HepG2 (cell line): Measurements from ENCODE around the gene ARHGEF3. TPM values are rescaled to one million over a fixed set of nuclear protein-coding genes. Genes with fewer than 3 reads are reported as not detected.

Experiments
- ATAC-seq: fragments of 200-7000 bp; cut with Tn5 transposase; 3 replicates; pipeline ENCODE4 v1.9.1; 2020; ENCODE audit warnings: mild to moderate bottlenecking, moderate library complexity
- BruUV-seq: library from RNA; stranded (reverse); fragments of 400-500 nt; replicated peaks from 2 replicates; lab custom pipeline; 2021; lab: Mats Ljungman, UMichigan
- CTCF ChIA-PET: fragments of 300-600 bp; formaldehyde crosslinking; extraction: SDS; loops from one replicate; lab custom pipeline; 2021; ENCODE audit warnings: low total read pairs, inconsistent platforms, low intra/inter-chr PET ratio; lab: Yijun Ruan, JAX
- POLR2A ChIA-PET: fragments of 350-600 bp; sonication (Branson Sonifier 250); formaldehyde crosslinking; loops from one replicate; lab custom pipeline; 2020; ENCODE audit warnings: antibody characterized with exemption, inconsistent platforms; lab: Yijun Ruan, JAX
- DNase-seq: peaks from one replicate; pipeline ENCODE4 v3.0.0-alpha.2; 2015; ENCODE audit warnings: low spot score
- FAIRE-seq: peaks from 3 replicates; lab custom pipeline; 2011; peaks lifted over from hg19 to GRCh38; lab: Jason Lieb, UNC
- H2AFZ ChIP-seq: one replicate; pipeline ENCODE4 v1.6.1; 2011; ENCODE audit warnings: low read length, inconsistent platforms
- H3K27ac ChIP-seq: fragments of 300-600 bp; 3 replicates; pipeline ENCODE4 v1.8.0; 2011; ENCODE audit warnings: mixed run types, mild to moderate bottlenecking, mixed read lengths, low read length, inconsistent platforms; ENCODE audit not compliant: insufficient read depth; ENCODE audit errors: extremely low read length
- H3K27me3 ChIP-seq, 2 experiments: fragments of 200-600 bp in 1 of 2; 2 replicates in 1 of 2; 3 replicates in 1 of 2; pipeline versions ENCODE4 v1.6.0 to v1.8.0; 2011; ENCODE audit warnings: low read length in 2 of 2, mild to moderate bottlenecking in 2 of 2, moderate library complexity in 2 of 2, inconsistent platforms in 1 of 2; ENCODE audit not compliant: insufficient read depth in 2 of 2, control insufficient read depth in 1 of 2
- H3K36me3 ChIP-seq, 2 experiments: fragments of 200-600 bp in 1 of 2; replicated peaks in 1 of 2; 2 replicates in 1 of 2; 3 replicates in 1 of 2; pipeline versions ENCODE4 v1.5.1 to v1.8.0; 2011; ENCODE audit warnings: low read length in 2 of 2, inconsistent platforms in 1 of 2; ENCODE audit not compliant: insufficient read depth in 2 of 2, control insufficient read depth in 1 of 2
- H3K4me1 ChIP-seq: 2 replicates; pipeline ENCODE4 v1.5.1; 2012; ENCODE audit warnings: low read length, inconsistent platforms; ENCODE audit not compliant: insufficient read depth
- H3K4me2 ChIP-seq: 2 replicates; pipeline ENCODE4 v1.6.0; 2011; ENCODE audit warnings: low read depth, low read length, inconsistent platforms
- H3K4me3 ChIP-seq, 3 experiments: fragments of 200-600 bp in 1 of 3; sonication (generic), shearing (Covaris generic) in 1 of 3; replicated peaks in 1 of 3; 2 replicates each; pipeline ENCODE4 v1.5.1; 2011 to 2016; ENCODE audit warnings: low read length in 3 of 3, inconsistent platforms in 2 of 3, low read depth in 2 of 3, mild to moderate bottlenecking in 2 of 3, control low read depth in 1 of 3, mixed read lengths in 1 of 3; ENCODE audit not compliant: insufficient read depth in 1 of 3
- H3K79me2 ChIP-seq: one replicate; pipeline ENCODE4 v1.6.1; 2011; ENCODE audit warnings: low read length, inconsistent platforms; ENCODE audit not compliant: insufficient read depth
- H3K9ac ChIP-seq: 2 replicates; pipeline ENCODE4 v1.6.0; 2011; ENCODE audit warnings: mild to moderate bottlenecking, low read depth, low read length, inconsistent platforms; ENCODE audit not compliant: insufficient read depth
- H3K9me3 ChIP-seq: 2 replicates; pipeline ENCODE4 v1.5.1; 2012; ENCODE audit warnings: mild to moderate bottlenecking, low read length
- H4K20me1 ChIP-seq: 2 replicates; pipeline ENCODE4 v1.6.0; 2011; ENCODE audit warnings: inconsistent platforms, mild to moderate bottlenecking, low read length, moderate library complexity; ENCODE audit not compliant: insufficient read depth
- AKNA ChIP-seq: sonication (generic); formaldehyde crosslinking; IDR thresholded peaks from 2 replicates; pipeline ENCODE4 v1.4.0; 2020; ENCODE audit warnings: missing genetic modification reagents, borderline replicate concordance
- SRSF9 ChIP-seq: fragments of 200-400 bp; formaldehyde crosslinking; IDR thresholded peaks from 2 replicates; pipeline ENCODE4 v1.6.1; 2018; ENCODE audit warnings: borderline replicate concordance, mild to moderate bottlenecking, low read depth, low read length; ENCODE audit not compliant: insufficient read depth, poor library complexity, severe bottlenecking
- ZNF841 ChIP-seq: sonication (generic); formaldehyde crosslinking; IDR thresholded peaks from 2 replicates; pipeline ENCODE4 v1.8.1; 2023; ENCODE audit warnings: missing genetic modification reagents, borderline replicate concordance
- in situ Hi-C: cut with HindIII; loops from 2 replicates; pipeline ENCODE4 v1.10.0; 2017; ENCODE audit warnings: low pct_unique_long_range_greater_than_20kb; ENCODE audit not compliant: extremely low pct_ligation_motif_present
- intact Hi-C: fragments of 100-400 bp; cut with micrococcal nuclease; formaldehyde crosslinking; loops from one replicate; pipeline ENCODE4 v1.10.0; 2022; ENCODE audit not compliant: unreplicated experiment
- polyA plus RNA-seq, 8 experiments: library from polyadenylated mRNA; depleted of rRNA in 3 of 8; stranded (reverse) in 7 of 8; unstranded in 1 of 8; fragments of >200 nt; fragmentation: Illumina TruSeq in 4 of 8; extraction: Trizol in 4 of 8; gene quantifications; 2 replicates each; pipeline versions ENCODE4 v1.2.1 to v1.2.3, GENCODE V29; 2011 to 2016; ENCODE audit warnings: low read depth in 4 of 8, missing spikeins in 1 of 8, mixed read lengths in 1 of 8; ENCODE audit not compliant: insufficient read depth in 1 of 8
- total RNA-seq, 5 experiments: library from RNA; depleted of rRNA; stranded (reverse); fragments of >200 nt; fragmentation: Illumina TruSeq; extraction: Trizol; gene quantifications; 2 replicates each; pipeline ENCODE4 v1.2.3, GENCODE V29; 2016; ENCODE audit warnings: low read depth in 1 of 5

The ARHGEF3 gene
- total and polyA plus RNA-seq, 2 of the 13 experiments (the other 11 are each of a cell fraction or from before 2014, with no cell fraction given): 14.8 to 23.1 TPM

- H3K27ac ChIP-seq: no peak overlapping the region
- no peaks in the 10 kb centered on the region for H3K36me3 ChIP-seq
- no peaks in the 10 kb centered on the region for H3K27me3 ChIP-seq
- DNase-seq (no peak), ATAC-seq (no peak), FAIRE-seq (no peak)
- H3K4me3 ChIP-seq: no peak overlapping the region
- ChIA-PET CTCF (no interaction called here), POLR2A (no interaction called here)
- TF ChIP-seq AKNA (no peak), ZNF841 (CRISPR knock-in tag) (no peak), SRSF9 (no peak)
- in situ Hi-C loops (no loop called here), intact Hi-C loops (no loop called here)
- H3K79me2 ChIP-seq: no peaks in the 10 kb centered on the region
- H3K9me3 ChIP-seq: no peaks in the 10 kb centered on the region
- no TSS peak for BruUV-seq
- H3K4me2 ChIP-seq: no peak overlapping the region
- H3K4me1 ChIP-seq: peaks cover 71% of the 10 kb centered on the region
- H4K20me1 ChIP-seq: no peaks in the 10 kb centered on the region
- H3K9ac ChIP-seq: no peak overlapping the region
- H2AFZ ChIP-seq: no peak overlapping the region
Measured at GRCh38 chr3:56833022-56833421, 31.3 kb upstream of the ARHGEF3 start.
